ENCODE measurements around the gene ST13.
A peak's percentile ranks its signal among the peaks of the same experiment; 100 is the strongest.

Gene ST13

DNA sequence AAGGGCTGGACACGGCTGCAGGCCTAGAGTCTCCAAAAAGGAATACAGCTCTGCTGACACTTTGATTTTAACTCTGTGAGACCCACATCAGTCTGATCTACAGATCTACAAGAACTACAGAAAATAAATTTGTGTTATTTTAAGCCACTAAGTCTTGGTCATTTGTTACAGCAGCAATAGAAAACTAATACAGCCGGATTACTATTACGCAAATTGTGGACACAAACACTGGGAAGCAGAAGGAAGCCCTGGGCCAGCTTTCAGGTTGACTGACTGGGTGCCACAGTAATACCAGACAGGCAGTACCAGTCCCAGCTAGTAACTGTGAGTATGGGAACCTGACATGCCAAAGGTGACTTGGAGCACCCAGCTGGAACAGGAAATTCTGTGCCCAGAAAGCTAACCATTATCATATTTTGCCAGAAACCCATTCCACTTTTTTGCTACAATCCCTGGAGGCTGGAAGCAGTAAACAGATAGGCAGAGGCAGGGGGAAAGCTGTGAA lies 50.7 kb downstream of the ST13 start:
- ChIA-PET CTCF (interaction anchor here (0.5 to 1.1 kb wide), 3 partner anchors 12 to 60 kb away, joined by 3 to 4 read pairs (median 3); partner anchors contain the start of gene SLC25A17), POLR2A (no interaction called here)
- no peak overlapping the region for H3K4me3 ChIP-seq (ENCODE audit: low read depth, low read length)
- peaks cover 14% of the 10 kb centered on the region for H3K4me1 ChIP-seq (ENCODE audit: control insufficient read depth, insufficient read depth, low read length)
- TF ChIP-seq ZNF184 (tag by site-specific recombination; IDR thresholded peaks at IDR 0.05) (no peak), ZEB2 (tag by site-specific recombination; IDR thresholded peaks at IDR 0.05) (no peak), ZNF677 (tag by site-specific recombination; IDR thresholded peaks at IDR 0.05) (no peak), ZNF701 (tag by site-specific recombination; IDR thresholded peaks at IDR 0.05) (no peak), ZNF155 (tag by site-specific recombination; IDR thresholded peaks at IDR 0.05) (no peak), ZNF19 (tag by site-specific recombination; IDR thresholded peaks at IDR 0.05; ENCODE audit: low read depth) (no peak), ZBTB1 (tag by site-specific recombination; IDR thresholded peaks at IDR 0.05) (no peak)
- TF ChIP-seq, protein P1, sequence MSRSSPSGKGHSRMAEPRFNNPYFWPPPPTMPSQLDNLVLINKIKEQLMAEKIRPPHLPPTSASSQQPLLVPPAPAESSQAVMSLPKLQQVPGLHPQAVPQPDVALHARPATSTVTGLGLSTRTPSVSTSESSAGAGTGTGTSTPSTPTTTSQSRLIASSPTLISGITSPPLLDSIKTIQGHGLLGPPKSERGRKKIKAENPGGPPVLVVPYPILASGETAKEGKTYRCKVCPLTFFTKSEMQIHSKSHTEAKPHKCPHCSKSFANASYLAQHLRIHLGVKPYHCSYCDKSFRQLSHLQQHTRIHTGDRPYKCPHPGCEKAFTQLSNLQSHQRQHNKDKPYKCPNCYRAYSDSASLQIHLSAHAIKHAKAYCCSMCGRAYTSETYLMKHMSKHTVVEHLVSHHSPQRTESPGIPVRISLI (tag by site-specific recombination; IDR thresholded peaks at IDR 0.05): no peak
- TF ChIP-seq, protein P2, sequence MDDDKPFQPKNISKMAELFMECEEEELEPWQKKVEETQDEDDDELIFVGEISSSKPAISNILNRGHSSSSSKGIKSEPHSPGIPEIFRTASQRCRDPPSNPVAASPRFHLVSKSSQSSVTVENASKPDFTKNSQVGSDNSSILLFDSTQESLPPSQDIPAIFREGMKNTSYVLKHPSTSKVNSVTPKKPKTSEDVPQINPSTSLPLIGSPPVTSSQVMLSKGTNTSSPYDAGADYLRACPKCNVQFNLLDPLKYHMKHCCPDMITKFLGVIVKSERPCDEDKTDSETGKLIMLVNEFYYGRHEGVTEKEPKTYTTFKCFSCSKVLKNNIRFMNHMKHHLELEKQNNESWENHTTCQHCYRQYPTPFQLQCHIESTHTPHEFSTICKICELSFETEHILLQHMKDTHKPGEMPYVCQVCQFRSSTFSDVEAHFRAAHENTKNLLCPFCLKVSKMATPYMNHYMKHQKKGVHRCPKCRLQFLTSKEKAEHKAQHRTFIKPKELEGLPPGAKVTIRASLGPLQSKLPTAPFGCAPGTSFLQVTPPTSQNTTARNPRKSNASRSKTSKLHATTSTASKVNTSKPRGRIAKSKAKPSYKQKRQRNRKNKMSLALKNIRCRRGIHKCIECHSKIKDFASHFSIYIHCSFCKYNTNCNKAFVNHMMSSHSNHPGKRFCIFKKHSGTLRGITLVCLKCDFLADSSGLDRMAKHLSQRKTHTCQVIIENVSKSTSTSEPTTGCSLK (tag by site-specific recombination; IDR thresholded peaks at IDR 0.05): no peak
- TF ChIP-seq, protein P3, sequence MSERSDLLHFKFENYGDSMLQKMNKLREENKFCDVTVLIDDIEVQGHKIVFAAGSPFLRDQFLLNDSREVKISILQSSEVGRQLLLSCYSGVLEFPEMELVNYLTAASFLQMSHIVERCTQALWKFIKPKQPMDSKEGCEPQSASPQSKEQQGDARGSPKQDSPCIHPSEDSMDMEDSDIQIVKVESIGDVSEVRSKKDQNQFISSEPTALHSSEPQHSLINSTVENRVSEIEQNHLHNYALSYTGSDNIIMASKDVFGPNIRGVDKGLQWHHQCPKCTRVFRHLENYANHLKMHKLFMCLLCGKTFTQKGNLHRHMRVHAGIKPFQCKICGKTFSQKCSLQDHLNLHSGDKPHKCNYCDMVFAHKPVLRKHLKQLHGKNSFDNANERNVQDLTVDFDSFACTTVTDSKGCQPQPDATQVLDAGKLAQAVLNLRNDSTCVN (tag by site-specific recombination; optimal IDR thresholded peaks at IDR 0.05): no peak
- H3K36me3 ChIP-seq (ENCODE audit: control insufficient read depth in 2 of 2, insufficient read depth in 1 of 2, low read length in 2 of 2): peaks cover 2 to 3% of the 10 kb centered on the region in 2 experiments; a peak in 2 of 3 replicates
- H3K27ac ChIP-seq (ENCODE audit: extremely low read depth, low read depth, low read length): no peak overlapping the region
- no peaks in the 10 kb centered on the region for H3K9me3 ChIP-seq (ENCODE audit: control insufficient read depth, insufficient read depth, low read depth, low read length)

DNA sequence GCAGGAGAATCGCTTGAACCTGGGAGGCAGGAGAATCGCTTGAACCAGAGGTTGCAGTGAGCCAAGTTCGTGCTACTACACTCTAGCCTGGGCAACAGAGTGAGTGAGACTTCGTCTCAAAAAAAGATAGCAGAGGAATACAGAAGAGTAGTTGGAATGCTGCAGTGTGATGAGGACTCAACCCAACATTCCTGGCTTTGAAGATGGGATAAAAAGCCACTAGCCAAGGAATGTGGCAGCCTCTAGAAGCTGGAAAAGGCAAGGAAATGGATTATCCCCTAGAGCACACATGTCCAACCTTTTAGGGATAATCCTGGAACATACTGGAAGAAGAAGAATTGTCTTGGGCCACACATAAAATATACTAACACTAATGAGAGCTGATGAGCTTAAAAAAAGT lies 51.2 kb downstream of the ST13 start:
- H3K9me3 ChIP-seq (ENCODE audit: control insufficient read depth, insufficient read depth, low read depth, low read length): no peaks in the 10 kb centered on the region
- ChIA-PET CTCF (interaction anchor here (0.5 to 1.1 kb wide), 3 partner anchors 12 to 61 kb away, joined by 3 to 4 read pairs (median 3); partner anchors contain the start of gene SLC25A17), POLR2A (no interaction called here)
- peaks cover 2 to 3% of the 10 kb centered on the region in 2 experiments; a peak in 2 of 3 replicates for H3K36me3 ChIP-seq (ENCODE audit: control insufficient read depth in 2 of 2, insufficient read depth in 1 of 2, low read length in 2 of 2)
- no peak overlapping the region for H3K4me3 ChIP-seq (ENCODE audit: low read depth, low read length)
- TF ChIP-seq, protein P4, sequence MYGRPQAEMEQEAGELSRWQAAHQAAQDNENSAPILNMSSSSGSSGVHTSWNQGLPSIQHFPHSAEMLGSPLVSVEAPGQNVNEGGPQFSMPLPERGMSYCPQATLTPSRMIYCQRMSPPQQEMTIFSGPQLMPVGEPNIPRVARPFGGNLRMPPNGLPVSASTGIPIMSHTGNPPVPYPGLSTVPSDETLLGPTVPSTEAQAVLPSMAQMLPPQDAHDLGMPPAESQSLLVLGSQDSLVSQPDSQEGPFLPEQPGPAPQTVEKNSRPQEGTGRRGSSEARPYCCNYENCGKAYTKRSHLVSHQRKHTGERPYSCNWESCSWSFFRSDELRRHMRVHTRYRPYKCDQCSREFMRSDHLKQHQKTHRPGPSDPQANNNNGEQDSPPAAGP (tag by site-specific recombination; IDR thresholded peaks at IDR 0.05): no peak
- no peak for TF ChIP-seq ZSCAN30 (tag by site-specific recombination; IDR thresholded peaks at IDR 0.05)
- no peak overlapping the region for H3K27ac ChIP-seq (ENCODE audit: extremely low read depth, low read depth, low read length)
- H3K4me1 ChIP-seq (ENCODE audit: control insufficient read depth, insufficient read depth, low read length): peaks cover 14% of the 10 kb centered on the region

DNA sequence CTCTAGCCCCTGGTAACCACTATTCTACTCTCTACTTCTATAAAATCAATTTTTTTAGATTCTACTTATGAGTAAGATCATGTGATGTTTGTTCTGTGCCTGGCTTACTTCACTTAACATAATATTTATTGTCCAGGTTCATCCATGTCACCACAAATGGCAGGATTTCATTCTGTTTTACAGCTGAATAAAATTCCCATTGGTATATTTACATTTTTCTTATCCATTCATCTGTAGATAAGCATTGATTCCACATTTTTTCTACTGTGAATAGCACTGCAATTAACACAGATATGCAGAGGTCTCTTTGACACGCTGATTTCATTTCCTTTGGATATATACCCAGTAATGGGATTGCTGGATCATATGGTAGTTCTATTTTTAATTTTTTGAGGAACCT lies 53.1 kb downstream of the ST13 start:
- Histone ChIP-seq H3K9me3 (ENCODE audit: control insufficient read depth, insufficient read depth, low read depth, low read length) (no peaks in the 10 kb centered on the region), H3K27ac (ENCODE audit: extremely low read depth, low read depth, low read length) (no peak overlapping the region), H3K4me3 (ENCODE audit: low read depth, low read length) (no peak overlapping the region), H3K4me1 (ENCODE audit: control insufficient read depth, insufficient read depth, low read length) (peaks cover 5% of the 10 kb centered on the region), H3K36me3 (ENCODE audit: control insufficient read depth in 2 of 2, insufficient read depth in 1 of 2, low read length in 2 of 2) (peaks cover 2 to 5% of the 10 kb centered on the region in 2 experiments; a peak in 2 of 3 replicates)
- TF ChIP-seq RBAK (tag by site-specific recombination; IDR thresholded peaks at IDR 0.05): no peak
- TF ChIP-seq, protein P5, sequence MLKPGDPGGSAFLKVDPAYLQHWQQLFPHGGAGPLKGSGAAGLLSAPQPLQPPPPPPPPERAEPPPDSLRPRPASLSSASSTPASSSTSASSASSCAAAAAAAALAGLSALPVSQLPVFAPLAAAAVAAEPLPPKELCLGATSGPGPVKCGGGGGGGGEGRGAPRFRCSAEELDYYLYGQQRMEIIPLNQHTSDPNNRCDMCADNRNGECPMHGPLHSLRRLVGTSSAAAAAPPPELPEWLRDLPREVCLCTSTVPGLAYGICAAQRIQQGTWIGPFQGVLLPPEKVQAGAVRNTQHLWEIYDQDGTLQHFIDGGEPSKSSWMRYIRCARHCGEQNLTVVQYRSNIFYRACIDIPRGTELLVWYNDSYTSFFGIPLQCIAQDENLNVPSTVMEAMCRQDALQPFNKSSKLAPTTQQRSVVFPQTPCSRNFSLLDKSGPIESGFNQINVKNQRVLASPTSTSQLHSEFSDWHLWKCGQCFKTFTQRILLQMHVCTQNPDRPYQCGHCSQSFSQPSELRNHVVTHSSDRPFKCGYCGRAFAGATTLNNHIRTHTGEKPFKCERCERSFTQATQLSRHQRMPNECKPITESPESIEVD (tag by site-specific recombination; IDR thresholded peaks at IDR 0.05): peak; percentile 59
- ChIA-PET CTCF (interaction anchor here (1.0 kb wide), 1 partner anchor 156 kb away, joined by 4 read pairs; no protein-coding TSS in a partner anchor), POLR2A (no interaction called here)

All from HEK293 (cell line).